ENCODE results near the gene APPBP2. TPM values are rescaled to one million over a fixed set of nuclear protein-coding genes. Genes with fewer than 3 reads are reported as not detected.
A peak's percentile ranks its signal among the peaks of the same experiment; 100 is the strongest.

Gene APPBP2
- polyA plus RNA-seq, 1 of the 3 experiments (the other 2 are of a cell fraction): 7.6 TPM

- H3K36me3 ChIP-seq (replicated peaks in 1 of 2; ENCODE audit: control insufficient read depth in 1 of 2, insufficient read depth in 2 of 2, low read length in 1 of 2): no peaks in the 10 kb centered on the region
- no peaks in the 10 kb centered on the region for H3K9me2 ChIP-seq
- no peaks in the 10 kb centered on the region for H3F3A ChIP-seq (replicated peaks; ENCODE audit: insufficient read depth)
- 90% methylated on average over 18 of the region's 18 CpGs for WGBS (ENCODE audit: low lambda C conversion rate)
- POLR2A ChIA-PET: no interaction called here
- H3K79me2 ChIP-seq (ENCODE audit: insufficient read depth): no peaks in the 10 kb centered on the region
- H3K27ac ChIP-seq (ENCODE audit: low read depth in 2 of 2, low read length in 1 of 2): no peak within 1 kb of the TSS
- H2AFZ ChIP-seq (ENCODE audit: low read depth): peak within 1 kb of the TSS; percentile 51
- CTCF ChIA-PET: interaction anchor here (0.6 to 7.4 kb wide), 11 partner anchors 10 to 223 kb away, joined by 3 to 128 read pairs (median 3); no protein-coding TSS in a partner anchor
- H3K27me3 ChIP-seq (ENCODE audit: insufficient read depth): no peaks in the 10 kb centered on the region
- H3K9ac ChIP-seq: peak within 1 kb of the TSS; percentile 35; the same call in 1 of the 2 replicates
- peak; percentile 37 for DNase-seq
- H3K4me3 ChIP-seq (ENCODE audit: low read depth in 2 of 2, low read length in 1 of 2): peak within 1 kb of the TSS; percentile 45 to 63
- no peak for TF ChIP-seq EP300 (IDR thresholded peaks at IDR 0.05; ENCODE audit: borderline replicate concordance in 1 of 2, low read depth in 1 of 2, low read length in 1 of 2)
- no peak for TF ChIP-seq YY1 (IDR thresholded peaks at IDR 0.05; ENCODE audit: low read depth)
- TF ChIP-seq NFIC (IDR thresholded peaks at IDR 0.05; ENCODE audit: borderline replicate concordance): no peak
- TF ChIP-seq, protein P1, sequence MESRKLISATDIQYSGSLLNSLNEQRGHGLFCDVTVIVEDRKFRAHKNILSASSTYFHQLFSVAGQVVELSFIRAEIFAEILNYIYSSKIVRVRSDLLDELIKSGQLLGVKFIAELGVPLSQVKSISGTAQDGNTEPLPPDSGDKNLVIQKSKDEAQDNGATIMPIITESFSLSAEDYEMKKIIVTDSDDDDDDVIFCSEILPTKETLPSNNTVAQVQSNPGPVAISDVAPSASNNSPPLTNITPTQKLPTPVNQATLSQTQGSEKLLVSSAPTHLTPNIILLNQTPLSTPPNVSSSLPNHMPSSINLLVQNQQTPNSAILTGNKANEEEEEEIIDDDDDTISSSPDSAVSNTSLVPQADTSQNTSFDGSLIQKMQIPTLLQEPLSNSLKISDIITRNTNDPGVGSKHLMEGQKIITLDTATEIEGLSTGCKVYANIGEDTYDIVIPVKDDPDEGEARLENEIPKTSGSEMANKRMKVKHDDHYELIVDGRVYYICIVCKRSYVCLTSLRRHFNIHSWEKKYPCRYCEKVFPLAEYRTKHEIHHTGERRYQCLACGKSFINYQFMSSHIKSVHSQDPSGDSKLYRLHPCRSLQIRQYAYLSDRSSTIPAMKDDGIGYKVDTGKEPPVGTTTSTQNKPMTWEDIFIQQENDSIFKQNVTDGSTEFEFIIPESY (IDR thresholded peaks at IDR 0.05; ENCODE audit: borderline replicate concordance, low read depth): no peak
- TF ChIP-seq, protein P2, sequence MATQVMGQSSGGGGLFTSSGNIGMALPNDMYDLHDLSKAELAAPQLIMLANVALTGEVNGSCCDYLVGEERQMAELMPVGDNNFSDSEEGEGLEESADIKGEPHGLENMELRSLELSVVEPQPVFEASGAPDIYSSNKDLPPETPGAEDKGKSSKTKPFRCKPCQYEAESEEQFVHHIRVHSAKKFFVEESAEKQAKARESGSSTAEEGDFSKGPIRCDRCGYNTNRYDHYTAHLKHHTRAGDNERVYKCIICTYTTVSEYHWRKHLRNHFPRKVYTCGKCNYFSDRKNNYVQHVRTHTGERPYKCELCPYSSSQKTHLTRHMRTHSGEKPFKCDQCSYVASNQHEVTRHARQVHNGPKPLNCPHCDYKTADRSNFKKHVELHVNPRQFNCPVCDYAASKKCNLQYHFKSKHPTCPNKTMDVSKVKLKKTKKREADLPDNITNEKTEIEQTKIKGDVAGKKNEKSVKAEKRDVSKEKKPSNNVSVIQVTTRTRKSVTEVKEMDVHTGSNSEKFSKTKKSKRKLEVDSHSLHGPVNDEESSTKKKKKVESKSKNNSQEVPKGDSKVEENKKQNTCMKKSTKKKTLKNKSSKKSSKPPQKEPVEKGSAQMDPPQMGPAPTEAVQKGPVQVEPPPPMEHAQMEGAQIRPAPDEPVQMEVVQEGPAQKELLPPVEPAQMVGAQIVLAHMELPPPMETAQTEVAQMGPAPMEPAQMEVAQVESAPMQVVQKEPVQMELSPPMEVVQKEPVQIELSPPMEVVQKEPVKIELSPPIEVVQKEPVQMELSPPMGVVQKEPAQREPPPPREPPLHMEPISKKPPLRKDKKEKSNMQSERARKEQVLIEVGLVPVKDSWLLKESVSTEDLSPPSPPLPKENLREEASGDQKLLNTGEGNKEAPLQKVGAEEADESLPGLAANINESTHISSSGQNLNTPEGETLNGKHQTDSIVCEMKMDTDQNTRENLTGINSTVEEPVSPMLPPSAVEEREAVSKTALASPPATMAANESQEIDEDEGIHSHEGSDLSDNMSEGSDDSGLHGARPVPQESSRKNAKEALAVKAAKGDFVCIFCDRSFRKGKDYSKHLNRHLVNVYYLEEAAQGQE (IDR thresholded peaks at IDR 0.05; ENCODE audit: low read depth, low read length): no peak
- TF ChIP-seq NRF1 (IDR thresholded peaks at IDR 0.05; ENCODE audit: low read depth, low read length): no peak
- no peak for TF ChIP-seq FOSL2 (IDR thresholded peaks at IDR 0.05; ENCODE audit: borderline replicate concordance, low read depth)
- no peak for TF ChIP-seq TAF1 (IDR thresholded peaks at IDR 0.05; ENCODE audit: borderline replicate concordance, low read depth, low read length)
- TF ChIP-seq MXI1 (IDR thresholded peaks at IDR 0.05; ENCODE audit: low read depth, low read length): no peak
- no peak for TF ChIP-seq GABPA (IDR thresholded peaks at IDR 0.05; ENCODE audit: low read depth)
- no peak for TF ChIP-seq POLR2AphosphoS5 (IDR thresholded peaks at IDR 0.05; ENCODE audit: low read depth, low read length)
- TF ChIP-seq ELF1 (IDR thresholded peaks at IDR 0.05): no peak
- no peak for TF ChIP-seq TCF12 (IDR thresholded peaks at IDR 0.05)
- TF ChIP-seq RAD21 (IDR thresholded peaks at IDR 0.05; ENCODE audit: low read length): no peak
- TF ChIP-seq RFX5 (IDR thresholded peaks at IDR 0.05; ENCODE audit: low read length): no peak
- no peak for TF ChIP-seq USF2 (IDR thresholded peaks at IDR 0.05; ENCODE audit: borderline replicate concordance, low read depth, low read length)
- no peak for TF ChIP-seq PBX3 (IDR thresholded peaks at IDR 0.05)
- no peaks in the 10 kb centered on the region; a peak in 1 of 4 replicates for H3K4me1 ChIP-seq (ENCODE audit: control insufficient read depth in 1 of 2, insufficient read depth in 2 of 2, low read depth in 1 of 2, low read length in 1 of 2)
- H3K9me3 ChIP-seq: no peaks in the 10 kb centered on the region
- peak within 1 kb of the TSS; percentile 67 for H3K4me2 ChIP-seq
- H4K20me1 ChIP-seq (ENCODE audit: insufficient read depth): no peaks in the 10 kb centered on the region
These were observed 103.8 kb downstream of the APPBP2 start, which contains the start of gene CHCT1 for GRCh38 chr17:60422162-60422665. Gene CHCT1 (plus strand): TSS chr17:60422489. CDS start chr17:60422593, 104 bp downstream.
